GM23248 (cell line): ENCODE measurements around the gene ADISSP.

Source experiments
- EZH2 ChIP-seq: fragments of 200-600 bp; sonication (generic); IDR thresholded peaks from 2 replicates; pipeline ENCODE4 v1.6.1; 2018; ENCODE audit warnings: antibody characterized with exemption, mild to moderate bottlenecking; ENCODE audit not compliant: insufficient read depth, poor library complexity, severe bottlenecking
- EZH2phosphoT487 ChIP-seq: fragments of 200-600 bp; sonication (generic); IDR thresholded peaks from 2 replicates; pipeline ENCODE4 v1.6.1; 2018; ENCODE audit warnings: antibody characterized with exemption, moderate library complexity, mild to moderate bottlenecking, low read depth; ENCODE audit not compliant: insufficient read depth

- TF ChIP-seq EZH2 (no peak), EZH2phosphoT487 (no peak)
Measured at GRCh38 chr20:3759884-3760283, 7.7 kb downstream of the ADISSP start.
